ENCODE measurements around the gene PDZD2.

Gene PDZD2

DNA sequence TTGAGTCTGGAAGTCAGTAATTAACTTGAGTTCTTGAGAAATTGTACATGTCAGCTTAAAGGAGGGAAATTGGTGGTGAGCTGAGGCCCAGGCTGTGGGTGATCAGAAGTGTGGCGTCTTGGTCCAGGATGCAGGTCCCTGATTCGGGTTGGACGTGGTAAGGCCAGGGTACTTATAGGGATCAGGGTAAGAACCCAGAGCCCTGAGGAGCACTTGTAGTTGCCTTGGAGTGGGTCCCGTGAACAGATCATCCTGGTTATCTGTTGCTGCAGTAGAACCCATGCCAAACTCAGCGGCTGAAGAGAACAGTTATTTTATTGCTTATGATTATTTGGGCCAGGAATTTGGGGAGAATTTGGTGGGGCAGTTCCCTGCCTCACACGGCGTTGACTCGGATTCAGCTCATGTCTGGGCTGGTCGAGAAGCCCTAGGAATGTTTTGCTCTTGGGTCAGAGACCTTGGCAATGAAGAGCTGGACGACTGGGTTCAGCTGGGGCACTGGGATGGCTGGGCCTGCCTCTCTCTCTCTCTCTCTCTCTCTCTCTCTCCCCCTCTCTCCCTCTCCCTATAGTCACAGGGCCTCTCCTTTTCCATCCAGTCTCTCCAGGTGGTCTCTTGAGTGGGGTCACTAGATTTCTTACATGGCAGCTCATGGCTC is 73.1 kb downstream of the PDZD2 start:
- DNase-seq (ENCODE audit: low read depth): no peak
- TF ChIP-seq, protein P1, sequence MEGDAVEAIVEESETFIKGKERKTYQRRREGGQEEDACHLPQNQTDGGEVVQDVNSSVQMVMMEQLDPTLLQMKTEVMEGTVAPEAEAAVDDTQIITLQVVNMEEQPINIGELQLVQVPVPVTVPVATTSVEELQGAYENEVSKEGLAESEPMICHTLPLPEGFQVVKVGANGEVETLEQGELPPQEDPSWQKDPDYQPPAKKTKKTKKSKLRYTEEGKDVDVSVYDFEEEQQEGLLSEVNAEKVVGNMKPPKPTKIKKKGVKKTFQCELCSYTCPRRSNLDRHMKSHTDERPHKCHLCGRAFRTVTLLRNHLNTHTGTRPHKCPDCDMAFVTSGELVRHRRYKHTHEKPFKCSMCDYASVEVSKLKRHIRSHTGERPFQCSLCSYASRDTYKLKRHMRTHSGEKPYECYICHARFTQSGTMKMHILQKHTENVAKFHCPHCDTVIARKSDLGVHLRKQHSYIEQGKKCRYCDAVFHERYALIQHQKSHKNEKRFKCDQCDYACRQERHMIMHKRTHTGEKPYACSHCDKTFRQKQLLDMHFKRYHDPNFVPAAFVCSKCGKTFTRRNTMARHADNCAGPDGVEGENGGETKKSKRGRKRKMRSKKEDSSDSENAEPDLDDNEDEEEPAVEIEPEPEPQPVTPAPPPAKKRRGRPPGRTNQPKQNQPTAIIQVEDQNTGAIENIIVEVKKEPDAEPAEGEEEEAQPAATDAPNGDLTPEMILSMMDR (IDR thresholded peaks at IDR 0.05; ENCODE audit: control insufficient read depth, extremely low read depth, insufficient read depth): no peak
- no peak overlapping the region for H3K4me3 ChIP-seq (ENCODE audit: low read depth, low read length)

DNA sequence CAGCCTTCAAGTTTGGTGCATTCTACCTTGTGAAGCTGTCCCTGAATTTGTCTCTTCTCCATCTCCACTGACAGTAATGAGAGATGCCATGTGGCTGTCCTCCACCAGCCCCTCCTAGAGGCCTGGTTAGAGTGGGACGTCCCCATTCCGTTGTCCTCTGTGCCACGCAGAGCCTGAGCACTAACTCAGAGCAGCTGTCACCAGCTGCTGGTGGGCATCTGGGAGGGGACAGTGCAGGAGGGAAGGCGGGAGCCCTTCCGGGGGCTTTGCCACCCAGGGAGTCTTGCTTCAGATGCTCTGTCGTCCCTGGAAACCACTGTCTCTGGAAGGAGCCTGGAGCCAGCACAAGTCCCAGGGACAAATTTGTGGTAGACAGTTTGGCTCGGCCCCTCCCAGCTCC is 78.6 kb downstream of the PDZD2 start:
- DNase-seq (ENCODE audit: low read depth): no peak
- TF ChIP-seq, protein P1 (IDR thresholded peaks at IDR 0.05; ENCODE audit: control insufficient read depth, extremely low read depth, insufficient read depth): no peak
- no peak overlapping the region for H3K4me3 ChIP-seq (ENCODE audit: low read depth, low read length)

- TF ChIP-seq, protein P1 (IDR thresholded peaks at IDR 0.05; ENCODE audit: control insufficient read depth, extremely low read depth, insufficient read depth): no peak
- no peak overlapping the region for H3K4me3 ChIP-seq (ENCODE audit: low read depth, low read length)
- no peak for DNase-seq (ENCODE audit: low read depth)
These were observed 81.1 kb downstream of the PDZD2 start for GRCh38 chr5:31720004-31720403.

DNA sequence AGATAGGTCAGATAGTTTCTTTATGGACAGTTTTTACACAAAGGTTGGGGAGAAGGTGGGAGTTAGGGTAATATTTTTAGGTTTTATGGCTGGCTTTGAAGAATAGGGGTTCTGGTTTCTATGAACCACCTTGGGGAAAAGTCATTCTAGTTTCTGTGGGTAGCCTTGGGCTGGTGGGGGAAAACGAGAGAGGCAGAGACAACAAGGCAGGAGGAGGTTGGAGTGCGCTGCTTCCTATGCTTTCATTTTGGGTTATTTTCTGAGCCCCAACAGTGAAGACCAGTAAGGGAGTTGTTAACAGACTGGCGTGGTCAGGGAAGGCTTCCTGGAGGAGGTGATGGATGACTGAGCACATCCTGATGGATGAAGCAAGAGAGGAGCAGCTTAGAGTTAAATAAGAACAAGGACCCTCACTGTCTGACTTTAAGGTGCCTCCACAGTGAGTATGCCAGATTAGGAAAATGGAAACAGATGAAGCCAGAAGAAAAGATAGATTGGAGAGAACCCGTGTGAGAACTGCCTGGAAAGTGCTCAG is 81.9 kb downstream of the PDZD2 start:
- TF ChIP-seq, protein P1 (IDR thresholded peaks at IDR 0.05; ENCODE audit: control insufficient read depth, extremely low read depth, insufficient read depth): no peak
- no peak for DNase-seq (ENCODE audit: low read depth)
- H3K4me3 ChIP-seq (ENCODE audit: low read depth, low read length): no peak overlapping the region

DNA sequence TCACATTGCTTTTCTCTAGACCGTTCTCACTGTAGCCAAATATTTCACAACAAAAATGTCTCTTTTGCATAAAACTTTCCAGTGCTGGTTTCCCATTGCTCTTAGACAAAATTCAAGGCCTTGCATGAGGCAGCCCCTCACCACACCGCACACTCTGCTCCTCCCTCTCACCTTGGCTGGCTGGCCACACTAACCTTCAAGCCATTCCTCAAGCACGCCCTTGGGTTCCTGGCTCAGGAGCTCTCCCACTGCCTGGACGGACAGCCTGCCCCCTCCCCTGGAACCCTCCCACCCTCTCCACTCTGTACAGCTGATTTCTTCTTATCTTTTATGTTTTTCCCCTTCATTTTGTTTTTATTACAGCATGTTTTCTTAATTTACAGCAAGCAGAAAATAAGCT is 83.2 kb downstream of the PDZD2 start:
- TF ChIP-seq, protein P1 (IDR thresholded peaks at IDR 0.05; ENCODE audit: control insufficient read depth, extremely low read depth, insufficient read depth): no peak
- no peak for DNase-seq (ENCODE audit: low read depth)
- no peak overlapping the region for H3K4me3 ChIP-seq (ENCODE audit: low read depth, low read length)

GRCh38 chr5:31725996-31726395 is 87.1 kb downstream of the PDZD2 start:
- DNase-seq (ENCODE audit: low read depth): no peak
- TF ChIP-seq, protein P1 (IDR thresholded peaks at IDR 0.05; ENCODE audit: control insufficient read depth, extremely low read depth, insufficient read depth): no peak
- H3K4me3 ChIP-seq (ENCODE audit: low read depth, low read length): no peak overlapping the region

- no peak for DNase-seq (ENCODE audit: low read depth)
- no peak overlapping the region for H3K4me3 ChIP-seq (ENCODE audit: low read depth, low read length)
- TF ChIP-seq, protein P1 (IDR thresholded peaks at IDR 0.05; ENCODE audit: control insufficient read depth, extremely low read depth, insufficient read depth): no peak
These were observed 88.0 kb downstream of the PDZD2 start for GRCh38 chr5:31726952-31727351.
